Common myeloid progenitor, CD34-positive (primary cell): ENCODE measurements around the gene CASP8AP2.

Experiments
- CTCF ChIA-PET: fragments of 350-600 bp; sonication (Branson Sonifier 250); formaldehyde crosslinking; loops from one replicate; lab custom pipeline; 2021; ENCODE audit warnings: antibody characterized with exemption; lab: Charles Lee
- POLR2A ChIA-PET: fragments of 350-600 bp; sonication (Branson Sonifier 250); formaldehyde crosslinking; loops from one replicate; lab custom pipeline; 2021; ENCODE audit warnings: antibody characterized with exemption; lab: Charles Lee
- DNase-seq, 3 donors: peaks; one replicate each; pipeline versions ENCODE4 v3.0.0 to v3.0.0-alpha.2; 2013
- H3K27ac ChIP-seq, 2 experiments: 1 replicate in 1 of 2; 2 replicates in 1 of 2; pipeline ENCODE4 v1.7.0; 2013; ENCODE audit warnings: inconsistent platforms in 2 of 2, low read length in 2 of 2, mild to moderate bottlenecking in 2 of 2, low read depth in 1 of 2, moderate library complexity in 1 of 2; ENCODE audit not compliant: severe bottlenecking in 2 of 2, insufficient read depth in 1 of 2, poor library complexity in 1 of 2
- H3K27me3 ChIP-seq, 5 experiments: replicated peaks in 2 of 5; 1 replicate in 3 of 5; 2 replicates in 2 of 5; pipeline versions ENCODE4 v1.6.1 to v1.7.0; 2013; ENCODE audit warnings: low read length in 4 of 5, mild to moderate bottlenecking in 2 of 5, moderate library complexity in 2 of 5, inconsistent platforms in 1 of 5; ENCODE audit not compliant: insufficient read depth in 5 of 5, control insufficient read depth in 4 of 5
- H3K36me3 ChIP-seq, 4 experiments: 1 replicate in 2 of 4; 2 replicates in 2 of 4; pipeline versions ENCODE4 v1.6.1 to v1.7.0; 2013; ENCODE audit warnings: low read length in 3 of 4, control low read depth in 1 of 4, mild to moderate bottlenecking in 1 of 4; ENCODE audit not compliant: control insufficient read depth in 4 of 4, insufficient read depth in 4 of 4
- H3K4me1 ChIP-seq, 4 experiments: 1 replicate in 3 of 4; 2 replicates in 1 of 4; pipeline versions ENCODE4 v1.6.1 to v1.7.1; 2013; ENCODE audit warnings: low read length in 3 of 4, mild to moderate bottlenecking in 3 of 4, control low read depth in 1 of 4, inconsistent platforms in 1 of 4, moderate library complexity in 1 of 4; ENCODE audit not compliant: control insufficient read depth in 4 of 4, insufficient read depth in 4 of 4; ENCODE audit errors: control extremely low read depth in 1 of 4
- H3K4me3 ChIP-seq, 7 experiments: 1 replicate in 4 of 7; 2 replicates in 3 of 7; pipeline versions ENCODE4 v1.5.1 to v1.7.0; 2013; ENCODE audit warnings: mild to moderate bottlenecking in 7 of 7, low read length in 6 of 7, moderate library complexity in 6 of 7, inconsistent platforms in 2 of 7, low read depth in 2 of 7, control low read depth in 1 of 7; ENCODE audit not compliant: insufficient read depth in 4 of 7, control insufficient read depth in 1 of 7; ENCODE audit errors: extremely low read depth in 1 of 7
- H3K9me3 ChIP-seq, 5 experiments: 1 replicate in 4 of 5; 2 replicates in 1 of 5; pipeline versions ENCODE4 v1.6.1 to v1.7.1; 2013; ENCODE audit warnings: low read length in 4 of 5, mild to moderate bottlenecking in 2 of 5, inconsistent platforms in 1 of 5, low read depth in 1 of 5, moderate library complexity in 1 of 5; ENCODE audit not compliant: control insufficient read depth in 4 of 5, insufficient read depth in 2 of 5; ENCODE audit errors: control extremely low read depth in 1 of 5
- WGBS: methylation state at CpG from one replicate; pipeline ENCODE4 v1.1.5; 2013; ENCODE audit not compliant: insufficient coverage; 5-methylcytosine and 5-hydroxymethylcytosine counted together

The CASP8AP2 gene

GRCh38 chr6:89917801-89918366 is 88.2 kb downstream of the CASP8AP2 start:
- no peaks in the 10 kb centered on the region for H3K27me3 ChIP-seq
- ChIA-PET CTCF (interaction anchor here (1.0 kb wide), 1 partner anchor 22 kb away, joined by 3 read pairs; no protein-coding TSS in a partner anchor), POLR2A (no interaction called here)
- no peak overlapping the region for H3K4me3 ChIP-seq
- no peaks in the 10 kb centered on the region for H3K4me1 ChIP-seq
- H3K27ac ChIP-seq, result no peak overlapping the region
- H3K9me3 ChIP-seq, result peaks cover 3 to 10% (median 6%) of the 10 kb centered on the region in 5 experiments
- no peak for DNase-seq
- H3K36me3 ChIP-seq, result no peaks in the 10 kb centered on the region
- WGBS, result 100% methylated on average over 2 of the region's 3 CpGs
